Astrocyte of the cerebellum (primary cell): ENCODE data around the gene RAP1GAP.
"Not testable (repeated sequence)": the region's sequence is repeated elsewhere in the genome, so short reads cannot be mapped to it uniquely, and the experiment has no call there.

Experiments used
- DNase-seq: peaks from one replicate; pipeline ENCODE4 v3.0.0-alpha.2; 2011; ENCODE audit warnings: low read depth
- H3K4me3 ChIP-seq: 2 replicates; pipeline ENCODE4 v1.5.1; 2011; ENCODE audit warnings: mild to moderate bottlenecking, low read depth, low read length, moderate library complexity
- CTCF ChIP-seq: IDR thresholded peaks from 2 replicates; pipeline ENCODE4 v1.5.1; 2012; ENCODE audit warnings: low read length, low read depth, moderate library complexity, mild to moderate bottlenecking; ENCODE audit errors: missing control alignments
- in situ Hi-C: cut with HindIII; loops from 2 replicates; pipeline ENCODE4 v1.10.0; 2017; ENCODE audit warnings: low sequenced_read_pairs

RAP1GAP gene

GRCh38 chr1:21569820-21570527 is 99.2 kb downstream of the RAP1GAP start:
- TF ChIP-seq CTCF: no peak
- DNase-seq: no peak
- H3K4me3 ChIP-seq: no peak overlapping the region
- in situ Hi-C loops: loop anchor here (10.0 kb wide), 1 partner anchor 325 kb away; no protein-coding TSS in a partner anchor

GRCh38 chr1:21568809-21569385 is 100.3 kb downstream of the RAP1GAP start:
- H3K4me3 ChIP-seq: no peak overlapping the region
- in situ Hi-C loops: loop anchor here (10.0 kb wide), 1 partner anchor 324 kb away; no protein-coding TSS in a partner anchor
- no peak for TF ChIP-seq CTCF
- DNase-seq: no peak

DNA sequence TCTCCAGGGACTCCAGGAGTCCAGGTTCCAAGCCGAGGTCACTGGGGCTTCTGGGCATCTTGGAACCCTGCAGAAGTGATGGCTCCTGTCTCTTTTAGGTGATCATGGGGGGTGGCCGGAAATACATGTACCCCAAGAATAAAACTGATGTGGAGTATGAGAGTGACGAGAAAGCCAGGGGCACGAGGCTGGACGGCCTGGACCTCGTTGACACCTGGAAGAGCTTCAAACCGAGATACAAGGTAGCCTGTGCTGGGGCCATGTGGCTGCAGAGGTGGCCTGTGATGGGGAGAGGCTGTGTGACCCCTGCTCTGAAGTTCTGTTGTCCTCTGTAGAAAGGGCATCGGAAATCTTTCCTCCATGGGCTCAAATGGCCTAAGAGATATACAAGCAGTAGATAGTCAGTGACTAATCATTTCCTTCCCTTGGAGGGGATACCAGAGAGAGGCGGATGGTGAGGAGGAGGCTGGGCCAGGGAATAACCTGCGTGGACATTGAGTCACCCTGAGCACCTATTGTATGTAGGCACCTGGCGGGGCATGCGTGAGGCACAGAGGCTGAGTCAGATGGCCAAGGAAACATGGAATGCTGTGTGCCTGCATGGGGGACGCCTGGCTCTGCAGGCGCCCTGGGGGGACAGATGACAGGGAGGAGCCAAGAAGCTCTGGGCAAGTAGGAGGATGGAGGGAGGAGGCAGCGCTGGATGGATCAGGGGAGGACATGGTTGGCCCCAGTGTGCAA is 101.0 kb downstream of the RAP1GAP start:
- no peak for TF ChIP-seq CTCF
- no peak overlapping the region for H3K4me3 ChIP-seq
- in situ Hi-C loops: loop anchor here (10.0 kb wide), 1 partner anchor 323 kb away; no protein-coding TSS in a partner anchor
- no peak for DNase-seq

- no peak overlapping the region for H3K4me3 ChIP-seq
- no peak for TF ChIP-seq CTCF
- DNase-seq: no peak
- in situ Hi-C loops: loop anchor here (10.0 kb wide), 1 partner anchor 323 kb away; no protein-coding TSS in a partner anchor
Measured at GRCh38 chr1:21567241-21568005, 101.7 kb downstream of the RAP1GAP start.

GRCh38 chr1:21566361-21566760 is 102.8 kb downstream of the RAP1GAP start:
- H3K4me3 ChIP-seq, DNase-seq: not testable (repeated sequence)
- in situ Hi-C loops: loop anchor here (10.0 kb wide), 1 partner anchor 322 kb away; no protein-coding TSS in a partner anchor

GRCh38 chr1:21565285-21565684 is 103.9 kb downstream of the RAP1GAP start:
- in situ Hi-C loops: loop anchor here (10.0 kb wide), 1 partner anchor 320 kb away; no protein-coding TSS in a partner anchor
- H3K4me3 ChIP-seq: no peak overlapping the region
- no peak for DNase-seq
- no peak for TF ChIP-seq CTCF
